Measurements from ENCODE around the gene GLRX2. TPM values are rescaled to one million over a fixed set of nuclear protein-coding genes. Genes with fewer than 3 reads are reported as not detected.
"Not testable (repeated sequence)": the region's sequence is repeated elsewhere in the genome, so short reads cannot be mapped to it uniquely, and the experiment has no call there.

GLRX2 gene
- total RNA-seq, 4 donors from 2014 or later: 1.0 to 10.8 (median 6.6) TPM

- H3K27me3 ChIP-seq: no peaks in the 10 kb centered on the region
- H3K9me3 ChIP-seq: no peaks in the 10 kb centered on the region
- peak overlapping the region; percentile 63 to 80 for H3K4me3 ChIP-seq
- intact Hi-C loops (cut with DNase I; ENCODE audit: low total_unique reads): no loop called here
- no peak for DNase-seq
- no peak for TF ChIP-seq POLR2A (IDR thresholded peaks at IDR 0.05)
- TF ChIP-seq CTCF (IDR thresholded peaks at IDR 0.05): no peak
- peaks cover 0 to 4% of the 10 kb centered on the region in 2 donors for H3K4me1 ChIP-seq
- H3K27ac ChIP-seq: peak overlapping the region; percentile 93 to 95
- no peaks in the 10 kb centered on the region for H3K36me3 ChIP-seq
These were observed 45.2 kb downstream of the GLRX2 start for GRCh38 chr1:193060115-193060403.

- peak; percentile 96 for DNase-seq
- intact Hi-C loops (cut with DNase I; ENCODE audit: low total_unique reads): loop anchor here (10.0 kb wide), 1 partner anchor 45 kb away; the partner anchor contains the start of gene GLRX2
- H3K9me3 ChIP-seq: no peaks in the 10 kb centered on the region
- H3K27me3 ChIP-seq: no peaks in the 10 kb centered on the region
- no peaks in the 10 kb centered on the region for H3K36me3 ChIP-seq
- peaks cover 0 to 4% of the 10 kb centered on the region in 2 donors for H3K4me1 ChIP-seq
- H3K4me3 ChIP-seq: peak within 1 kb of the TSS; percentile 63 to 80
- H3K27ac ChIP-seq: peak within 1 kb of the TSS; percentile 93 to 95
- TF ChIP-seq CTCF (IDR thresholded peaks at IDR 0.05) (peak in 2 of 4 experiments; percentile 22 to 59), POLR2A (IDR thresholded peaks at IDR 0.05) (peak; percentile 74 to 84)
These were observed 45.7 kb downstream of the GLRX2 start, which contains the start of the genes RO60 and UCHL5 for GRCh38 chr1:193059282-193060114. TSS of gene RO60 (plus strand) at chr1:193059612. CDS start at chr1:193069055, 9,443 bp downstream. TSS of gene UCHL5 (minus strand) at chr1:193059360. CDS start at chr1:193059260, 100 bp downstream.

- Histone ChIP-seq H3K4me1 (peaks cover 0 to 4% of the 10 kb centered on the region in 2 donors), H3K27me3 (no peaks in the 10 kb centered on the region), H3K4me3 (peak overlapping the region; percentile 63 to 80), H3K36me3 (no peaks in the 10 kb centered on the region), H3K27ac (peak overlapping the region; percentile 93 to 95), H3K9me3 (no peaks in the 10 kb centered on the region)
- no peak for TF ChIP-seq CTCF (IDR thresholded peaks at IDR 0.05)
- TF ChIP-seq POLR2A (IDR thresholded peaks at IDR 0.05): no peak
- peak; percentile 23 to 25 for DNase-seq
- intact Hi-C loops (cut with DNase I; ENCODE audit: low total_unique reads): loop anchor here (10.0 kb wide), 1 partner anchor 46 kb away; the partner anchor contains the start of gene GLRX2
These were observed 46.5 kb downstream of the GLRX2 start for GRCh38 chr1:193058529-193059281.

- H3K9me3 ChIP-seq: no peaks in the 10 kb centered on the region
These were observed 51.0 kb downstream of the GLRX2 start for GRCh38 chr1:193054169-193054675.

GRCh38 chr1:193048913-193049312, 56.3 kb downstream of the GLRX2 start:
- intact Hi-C loops (cut with DNase I; ENCODE audit: low total_unique reads); H3K36me3 ChIP-seq; H3K27me3 ChIP-seq; H3K9me3 ChIP-seq; H3K4me1 ChIP-seq; DNase-seq; H3K27ac ChIP-seq; H3K4me3 ChIP-seq: not testable (repeated sequence)

More at GRCh38 chr1:193054169-193054675, 51.0 kb downstream of the GLRX2 start:
- DNase-seq: no peak
- Histone ChIP-seq H3K27me3 (no peaks in the 10 kb centered on the region), H3K27ac (no peak overlapping the region), H3K36me3 (no peaks in the 10 kb centered on the region), H3K4me1 (no peaks in the 10 kb centered on the region), H3K4me3 (no peak overlapping the region)
- intact Hi-C loops (cut with DNase I; ENCODE audit: low total_unique reads): loop anchor here (10.0 kb wide), 1 partner anchor 51 kb away; the partner anchor contains the start of gene GLRX2
- TF ChIP-seq POLR2A (IDR thresholded peaks at IDR 0.05) (no peak), CTCF (IDR thresholded peaks at IDR 0.05) (no peak)

MicroRNAs encoded within 50 kb of the gene (microRNA counts, 767-probe panel; counts per million panel counts)
- microRNA hsa-miR-1278: 0 counts per million in 2 donors

Small RNA genes within 50 kb of the gene (microRNA-seq; reads per million reads assigned to microRNA genes)
- gene MIR1278 (ENCODE audit: borderline microRNAs expressed, borderline replicate concordance): not detected

Small RNA genes within 50 kb of the gene (small RNA-seq; reads per million reads assigned to genes)
- gene MIR1278: not detected
- gene SCARNA18B: not detected

Other genes starting within 250 kb of the GLRX2 start
- gene UCHL5, start 46.1 kb downstream of the GLRX2 start, total RNA-seq: 10 to 100 TPM in 3 of 4 donors, 1 to 10 TPM in 1; 7.4 to 40.9 (median 23.1) TPM
- 100 to 1,000 TPM in 2 of 4 donors, 10 to 100 TPM in 2; 68.9 to 290 (median 98.1) TPM for gene RO60, start 45.8 kb downstream of the GLRX2 start, total RNA-seq
- gene CDC73, start 16.6 kb upstream of the GLRX2 start, total RNA-seq: 10 to 100 TPM; 14.6 to 64.7 (median 56.0) TPM
- 1 to 10 TPM in 1 of 4 donors, under 1 TPM in 1, not detected in 2; 0.21 to 4.1 TPM for gene B3GALT2, start 81.2 kb upstream of the GLRX2 start, total RNA-seq

Measured in uterus (tissue), 4 donors.